HEK293 (cell line): ENCODE data around the gene FAM3C.
A peak's percentile ranks its signal among the peaks of the same experiment; 100 is the strongest.

Experiments
- CTCF ChIA-PET: fragments of 350-600 bp; formaldehyde crosslinking; extraction: SDS; loops from one replicate; lab custom pipeline; 2021; ENCODE audit warnings: antibody characterized with exemption; lab: Yijun Ruan, JAX
- POLR2A ChIA-PET: fragments of 300-600 bp; formaldehyde crosslinking; extraction: SDS; loops from one replicate; lab custom pipeline; 2020; ENCODE audit warnings: antibody characterized with exemption, inconsistent platforms; lab: Yijun Ruan, JAX
- H3K27ac ChIP-seq: fragments of 200-500 bp; sonication (Bioruptor generic); 2 replicates; pipeline ENCODE4 v1.5.1; 2014; ENCODE audit warnings: low read depth, low read length, control low read depth, inconsistent platforms; ENCODE audit errors: extremely low read depth
- H3K36me3 ChIP-seq, 2 experiments: fragments of 200-500 bp in 1 of 2; sonication (Bioruptor generic) in 1 of 2; 1 replicate in 1 of 2; 2 replicates in 1 of 2; pipeline ENCODE4 v1.5.1; 2014 to 2017; ENCODE audit warnings: inconsistent platforms in 2 of 2, low read length in 2 of 2; ENCODE audit not compliant: control insufficient read depth in 2 of 2, insufficient read depth in 1 of 2
- H3K4me1 ChIP-seq: fragments of 200-500 bp; sonication (Bioruptor generic); 2 replicates; pipeline ENCODE4 v1.5.1; 2014; ENCODE audit warnings: mild to moderate bottlenecking, low read length, inconsistent platforms; ENCODE audit not compliant: control insufficient read depth, insufficient read depth
- H3K4me3 ChIP-seq: 2 replicates; pipeline ENCODE4 v1.5.1; 2011; ENCODE audit warnings: low read depth, mild to moderate bottlenecking, control low read depth, low read length, moderate library complexity
- H3K9me3 ChIP-seq: fragments of 200-500 bp; sonication (Bioruptor generic); 2 replicates; pipeline ENCODE4 v1.5.1; 2014; ENCODE audit warnings: low read depth, low read length, inconsistent platforms; ENCODE audit not compliant: control insufficient read depth, insufficient read depth
- GLIS1 ChIP-seq: fragments of 450-650 bp; formaldehyde crosslinking; IDR thresholded peaks from 2 replicates; pipeline ENCODE4 v1.5.1; 2016; ENCODE audit warnings: missing biosample characterization, missing genetic modification characterization
- IKZF3 ChIP-seq: fragments of 450-650 bp; IDR thresholded peaks from 2 replicates; pipeline ENCODE4 v1.5.0; 2018; ENCODE audit warnings: missing biosample characterization, mild to moderate bottlenecking, missing genetic modification characterization, moderate library complexity
- KLF1 ChIP-seq: fragments of 450-650 bp; formaldehyde crosslinking; IDR thresholded peaks from 2 replicates; pipeline ENCODE4 v1.5.1; 2016; ENCODE audit warnings: missing biosample characterization, missing genetic modification characterization
- OSR2 ChIP-seq: fragments of 450-650 bp; formaldehyde crosslinking; IDR thresholded peaks from 2 replicates; pipeline ENCODE4 v1.5.1; 2016; ENCODE audit warnings: missing biosample characterization, missing genetic modification characterization
- RBAK ChIP-seq: fragments of 450-650 bp; formaldehyde crosslinking; IDR thresholded peaks from 2 replicates; pipeline ENCODE4 v1.5.1; 2016; ENCODE audit warnings: missing biosample characterization, missing genetic modification characterization
- WT1 ChIP-seq: fragments of 450-650 bp; formaldehyde crosslinking; IDR thresholded peaks from 2 replicates; pipeline ENCODE4 v1.5.1; 2016; ENCODE audit warnings: missing biosample characterization, missing genetic modification characterization
- ZFP3 ChIP-seq: fragments of 450-650 bp; formaldehyde crosslinking; IDR thresholded peaks from 2 replicates; pipeline ENCODE4 v1.5.1; 2016; ENCODE audit warnings: low read depth, missing biosample characterization, missing genetic modification characterization
- ZIC2 ChIP-seq: fragments of 450-650 bp; formaldehyde crosslinking; IDR thresholded peaks from 2 replicates; pipeline ENCODE4 v1.5.1; 2016; ENCODE audit warnings: missing biosample characterization, missing genetic modification characterization
- ZNF114 ChIP-seq: fragments of 450-650 bp; formaldehyde crosslinking; IDR thresholded peaks from 2 replicates; pipeline ENCODE4 v1.5.0; 2017; ENCODE audit warnings: missing biosample characterization, missing genetic modification characterization
- ZNF133 ChIP-seq: fragments of 450-650 bp; formaldehyde crosslinking; IDR thresholded peaks from 2 replicates; pipeline ENCODE4 v1.5.1; 2016; ENCODE audit warnings: missing biosample characterization, missing genetic modification characterization
- ZNF155 ChIP-seq: fragments of 450-650 bp; formaldehyde crosslinking; IDR thresholded peaks from 2 replicates; pipeline ENCODE4 v1.5.1; 2016; ENCODE audit warnings: missing biosample characterization, missing genetic modification characterization
- ZNF19 ChIP-seq: fragments of 450-650 bp; formaldehyde crosslinking; IDR thresholded peaks from 2 replicates; pipeline ENCODE4; 2016; ENCODE audit warnings: missing biosample characterization, missing genetic modification characterization, low read depth
- ZNF23 ChIP-seq: fragments of 450-650 bp; formaldehyde crosslinking; IDR thresholded peaks from 2 replicates; pipeline ENCODE4 v1.5.1; 2016; ENCODE audit warnings: missing biosample characterization, missing genetic modification characterization, borderline replicate concordance
- ZNF423 ChIP-seq: fragments of 450-650 bp; formaldehyde crosslinking; IDR thresholded peaks from 2 replicates; pipeline ENCODE4 v1.5.1; 2016; ENCODE audit warnings: missing biosample characterization, missing genetic modification characterization
- ZNF544 ChIP-seq: fragments of 450-650 bp; formaldehyde crosslinking; IDR thresholded peaks from 2 replicates; pipeline ENCODE4 v1.5.0; 2017; ENCODE audit warnings: missing biosample characterization, missing genetic modification characterization
- ZNF585B ChIP-seq: fragments of 450-650 bp; formaldehyde crosslinking; IDR thresholded peaks from 2 replicates; pipeline ENCODE4 v1.5.1; 2016; ENCODE audit warnings: missing biosample characterization, missing genetic modification characterization
- ZNF670 ChIP-seq: fragments of 450-650 bp; formaldehyde crosslinking; IDR thresholded peaks from 2 replicates; pipeline ENCODE4 v1.5.1; 2016; ENCODE audit warnings: missing biosample characterization, missing genetic modification characterization, low read depth
- TF ChIP-seq, protein P1 (sequence below): fragments of 450-650 bp; formaldehyde crosslinking; IDR thresholded peaks from 2 replicates; pipeline ENCODE4 v1.5.1; 2017; ENCODE audit warnings: missing biosample characterization, missing genetic modification characterization
- TF ChIP-seq, protein P2 (sequence below): fragments of 450-650 bp; formaldehyde crosslinking; IDR thresholded peaks from 2 replicates; pipeline ENCODE4 v1.5.1; 2016; ENCODE audit warnings: missing biosample characterization, missing genetic modification characterization
- TF ChIP-seq, protein P3 (sequence below): fragments of 450-650 bp; formaldehyde crosslinking; IDR thresholded peaks from 2 replicates; pipeline ENCODE4 v1.5.1; 2016; ENCODE audit warnings: missing biosample characterization, missing genetic modification characterization, low read depth

The FAM3C gene

DNA sequence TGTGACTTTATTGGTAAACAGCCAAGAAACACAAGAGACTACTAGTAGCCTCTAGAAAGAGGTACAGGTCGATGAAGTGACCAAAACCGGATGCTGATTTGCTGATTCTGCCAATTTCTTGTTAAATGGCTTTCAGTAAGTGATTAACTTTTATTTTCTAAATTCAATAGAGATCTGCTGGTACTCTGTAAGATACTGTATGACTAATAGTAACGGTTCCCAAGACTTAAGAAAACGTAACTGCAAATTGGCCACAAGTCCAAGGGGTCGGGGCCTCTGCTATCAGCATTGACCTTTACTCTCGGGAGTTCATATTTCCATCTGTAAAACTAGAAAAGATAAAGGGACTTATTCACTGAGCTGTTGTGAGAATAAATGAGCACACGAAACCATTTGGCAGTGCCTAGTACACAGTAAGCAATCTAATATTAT, 1.4 kb downstream of the FAM3C start:
- ChIA-PET CTCF (interaction anchor here (0.6 to 4.2 kb wide), 6 partner anchors 8 to 598 kb away, joined by 3 to 29 read pairs (median 4); no protein-coding TSS in a partner anchor), POLR2A (interaction anchor here (0.9 to 2.3 kb wide), 2 partner anchors 8 to 136 kb away, joined by 5 to 15 read pairs; no protein-coding TSS in a partner anchor)
- no peaks in the 10 kb centered on the region for H3K9me3 ChIP-seq
- H3K27ac ChIP-seq, result no peak overlapping the region
- H3K4me1 ChIP-seq, result no peaks in the 10 kb centered on the region
- H3K36me3 ChIP-seq, result peaks cover 0 to 4% of the 10 kb centered on the region in 2 experiments; a peak in 1 of 3 replicates
- H3K4me3 ChIP-seq, result no peak overlapping the region
- TF ChIP-seq, protein P1, sequence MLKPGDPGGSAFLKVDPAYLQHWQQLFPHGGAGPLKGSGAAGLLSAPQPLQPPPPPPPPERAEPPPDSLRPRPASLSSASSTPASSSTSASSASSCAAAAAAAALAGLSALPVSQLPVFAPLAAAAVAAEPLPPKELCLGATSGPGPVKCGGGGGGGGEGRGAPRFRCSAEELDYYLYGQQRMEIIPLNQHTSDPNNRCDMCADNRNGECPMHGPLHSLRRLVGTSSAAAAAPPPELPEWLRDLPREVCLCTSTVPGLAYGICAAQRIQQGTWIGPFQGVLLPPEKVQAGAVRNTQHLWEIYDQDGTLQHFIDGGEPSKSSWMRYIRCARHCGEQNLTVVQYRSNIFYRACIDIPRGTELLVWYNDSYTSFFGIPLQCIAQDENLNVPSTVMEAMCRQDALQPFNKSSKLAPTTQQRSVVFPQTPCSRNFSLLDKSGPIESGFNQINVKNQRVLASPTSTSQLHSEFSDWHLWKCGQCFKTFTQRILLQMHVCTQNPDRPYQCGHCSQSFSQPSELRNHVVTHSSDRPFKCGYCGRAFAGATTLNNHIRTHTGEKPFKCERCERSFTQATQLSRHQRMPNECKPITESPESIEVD (tag by site-specific recombination), result peak; percentile 11; the same call in 1 of the 2 replicates
- TF ChIP-seq, protein P2, sequence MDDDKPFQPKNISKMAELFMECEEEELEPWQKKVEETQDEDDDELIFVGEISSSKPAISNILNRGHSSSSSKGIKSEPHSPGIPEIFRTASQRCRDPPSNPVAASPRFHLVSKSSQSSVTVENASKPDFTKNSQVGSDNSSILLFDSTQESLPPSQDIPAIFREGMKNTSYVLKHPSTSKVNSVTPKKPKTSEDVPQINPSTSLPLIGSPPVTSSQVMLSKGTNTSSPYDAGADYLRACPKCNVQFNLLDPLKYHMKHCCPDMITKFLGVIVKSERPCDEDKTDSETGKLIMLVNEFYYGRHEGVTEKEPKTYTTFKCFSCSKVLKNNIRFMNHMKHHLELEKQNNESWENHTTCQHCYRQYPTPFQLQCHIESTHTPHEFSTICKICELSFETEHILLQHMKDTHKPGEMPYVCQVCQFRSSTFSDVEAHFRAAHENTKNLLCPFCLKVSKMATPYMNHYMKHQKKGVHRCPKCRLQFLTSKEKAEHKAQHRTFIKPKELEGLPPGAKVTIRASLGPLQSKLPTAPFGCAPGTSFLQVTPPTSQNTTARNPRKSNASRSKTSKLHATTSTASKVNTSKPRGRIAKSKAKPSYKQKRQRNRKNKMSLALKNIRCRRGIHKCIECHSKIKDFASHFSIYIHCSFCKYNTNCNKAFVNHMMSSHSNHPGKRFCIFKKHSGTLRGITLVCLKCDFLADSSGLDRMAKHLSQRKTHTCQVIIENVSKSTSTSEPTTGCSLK (tag by site-specific recombination), result no peak
- TF ChIP-seq, all 188 proteins: peak for 1

DNA sequence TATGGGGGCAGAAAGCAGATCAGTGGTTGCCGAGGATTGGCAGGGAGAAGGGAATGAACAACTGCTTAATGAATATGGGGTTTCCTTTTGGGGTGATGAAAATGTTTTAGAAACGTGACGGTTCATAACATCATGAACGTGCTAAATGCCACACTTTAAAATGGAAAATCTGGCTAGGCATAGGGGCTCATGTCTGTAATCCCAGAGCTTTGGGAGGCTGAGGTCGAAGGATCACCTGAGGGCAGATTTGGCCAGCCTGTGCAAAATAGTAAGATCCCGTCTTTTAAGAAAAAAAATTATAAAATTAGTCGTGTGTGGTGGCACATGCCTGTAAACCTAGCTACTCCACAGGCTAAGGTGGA, 3.1 kb downstream of the FAM3C start:
- Histone ChIP-seq H3K4me1 (no peaks in the 10 kb centered on the region), H3K9me3 (no peaks in the 10 kb centered on the region), H3K4me3 (no peak overlapping the region), H3K27ac (no peak overlapping the region), H3K36me3 (peaks cover 0 to 4% of the 10 kb centered on the region in 2 experiments; a peak in 1 of 3 replicates)
- ChIA-PET POLR2A (no interaction called here), CTCF (interaction anchor here (1.9 kb wide), 1 partner anchor 13 kb away, joined by 5 read pairs; no protein-coding TSS in a partner anchor)
- TF ChIP-seq ZNF670 (tag by site-specific recombination) (no peak), IKZF3 (tag by site-specific recombination) (no peak), ZNF155 (tag by site-specific recombination) (no peak), ZNF544 (tag by site-specific recombination) (no peak), ZNF423 (tag by site-specific recombination) (no peak), OSR2 (tag by site-specific recombination) (no peak), KLF1 (no peak), RBAK (tag by site-specific recombination) (no peak), ZNF19 (no peak), ZNF133 (no peak), ZNF114 (tag by site-specific recombination) (no peak), GLIS1 (tag by site-specific recombination) (no peak), ZFP3 (no peak), WT1 (no peak), ZNF23 (tag by site-specific recombination) (no peak), ZNF585B (tag by site-specific recombination) (no peak), ZIC2 (tag by site-specific recombination) (no peak)
- TF ChIP-seq, protein P3, sequence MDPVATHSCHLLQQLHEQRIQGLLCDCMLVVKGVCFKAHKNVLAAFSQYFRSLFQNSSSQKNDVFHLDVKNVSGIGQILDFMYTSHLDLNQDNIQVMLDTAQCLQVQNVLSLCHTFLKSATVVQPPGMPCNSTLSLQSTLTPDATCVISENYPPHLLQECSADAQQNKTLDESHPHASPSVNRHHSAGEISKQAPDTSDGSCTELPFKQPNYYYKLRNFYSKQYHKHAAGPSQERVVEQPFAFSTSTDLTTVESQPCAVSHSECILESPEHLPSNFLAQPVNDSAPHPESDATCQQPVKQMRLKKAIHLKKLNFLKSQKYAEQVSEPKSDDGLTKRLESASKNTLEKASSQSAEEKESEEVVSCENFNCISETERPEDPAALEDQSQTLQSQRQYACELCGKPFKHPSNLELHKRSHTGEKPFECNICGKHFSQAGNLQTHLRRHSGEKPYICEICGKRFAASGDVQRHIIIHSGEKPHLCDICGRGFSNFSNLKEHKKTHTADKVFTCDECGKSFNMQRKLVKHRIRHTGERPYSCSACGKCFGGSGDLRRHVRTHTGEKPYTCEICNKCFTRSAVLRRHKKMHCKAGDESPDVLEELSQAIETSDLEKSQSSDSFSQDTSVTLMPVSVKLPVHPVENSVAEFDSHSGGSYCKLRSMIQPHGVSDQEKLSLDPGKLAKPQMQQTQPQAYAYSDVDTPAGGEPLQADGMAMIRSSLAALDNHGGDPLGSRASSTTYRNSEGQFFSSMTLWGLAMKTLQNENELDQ (tag by site-specific recombination), result no peak
